Measurements from ENCODE around the gene CYSTM1. TPM values are rescaled to one million over a fixed set of nuclear protein-coding genes. Genes with fewer than 3 reads are reported as not detected.

Gene CYSTM1
- total and polyA plus RNA-seq, 4 donors, result 8.1 to 45.7 (median 23.4) TPM

GRCh38 chr5:140181525-140181924, 6.5 kb downstream of the CYSTM1 start:
- DNase-seq (ENCODE audit: low spot score), result no peak
- no peak for TF ChIP-seq YY1 (IDR thresholded peaks at IDR 0.05)
- TF ChIP-seq, protein P1, sequence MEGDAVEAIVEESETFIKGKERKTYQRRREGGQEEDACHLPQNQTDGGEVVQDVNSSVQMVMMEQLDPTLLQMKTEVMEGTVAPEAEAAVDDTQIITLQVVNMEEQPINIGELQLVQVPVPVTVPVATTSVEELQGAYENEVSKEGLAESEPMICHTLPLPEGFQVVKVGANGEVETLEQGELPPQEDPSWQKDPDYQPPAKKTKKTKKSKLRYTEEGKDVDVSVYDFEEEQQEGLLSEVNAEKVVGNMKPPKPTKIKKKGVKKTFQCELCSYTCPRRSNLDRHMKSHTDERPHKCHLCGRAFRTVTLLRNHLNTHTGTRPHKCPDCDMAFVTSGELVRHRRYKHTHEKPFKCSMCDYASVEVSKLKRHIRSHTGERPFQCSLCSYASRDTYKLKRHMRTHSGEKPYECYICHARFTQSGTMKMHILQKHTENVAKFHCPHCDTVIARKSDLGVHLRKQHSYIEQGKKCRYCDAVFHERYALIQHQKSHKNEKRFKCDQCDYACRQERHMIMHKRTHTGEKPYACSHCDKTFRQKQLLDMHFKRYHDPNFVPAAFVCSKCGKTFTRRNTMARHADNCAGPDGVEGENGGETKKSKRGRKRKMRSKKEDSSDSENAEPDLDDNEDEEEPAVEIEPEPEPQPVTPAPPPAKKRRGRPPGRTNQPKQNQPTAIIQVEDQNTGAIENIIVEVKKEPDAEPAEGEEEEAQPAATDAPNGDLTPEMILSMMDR (IDR thresholded peaks at IDR 0.05; ENCODE audit: low read depth, low read length, missing input control), result no peak
- TF ChIP-seq FOXA1 (IDR thresholded peaks at IDR 0.05), result no peak
- TF ChIP-seq EGR1 (IDR thresholded peaks at IDR 0.05; ENCODE audit: low read depth in 2 of 2), result no peak
- TF ChIP-seq RXRA (IDR thresholded peaks at IDR 0.05), result no peak
- no peak for TF ChIP-seq HNF4G (IDR thresholded peaks at IDR 0.05)
- TF ChIP-seq JUND (IDR thresholded peaks at IDR 0.05), result no peak
- TF ChIP-seq TAF1 (conservative IDR thresholded peaks at IDR 0.05), result no peak
- no peak for TF ChIP-seq GABPA (IDR thresholded peaks at IDR 0.05 in 1 of 2, conservative IDR thresholded peaks at IDR 0.05 in 1 of 2)
- TF ChIP-seq ATF3 (IDR thresholded peaks at IDR 0.05), result no peak
- H3K4me3 ChIP-seq (ENCODE audit: low read depth in 1 of 3, low read length in 3 of 3), result no peak overlapping the region

GRCh38 chr5:140182075-140182711, 7.2 kb downstream of the CYSTM1 start:
- no peaks in the 10 kb centered on the region for H3K27me3 ChIP-seq (ENCODE audit: control insufficient read depth in 4 of 4, insufficient read depth in 4 of 4, low read length in 3 of 4)
- H3K36me3 ChIP-seq (ENCODE audit: control insufficient read depth in 4 of 4, insufficient read depth in 3 of 4, low read depth in 1 of 4, low read length in 3 of 4), result no peaks in the 10 kb centered on the region
- no peak overlapping the region for H3K4me3 ChIP-seq (ENCODE audit: low read depth in 1 of 3, low read length in 3 of 3)
- WGBS, result 80% methylated on average over 2 of the region's 2 CpGs
- H3K27ac ChIP-seq (ENCODE audit: low read depth in 1 of 2, low read length in 2 of 2), result no peak overlapping the region
- peaks cover 4 to 15% (median 6%) of the 10 kb centered on the region in 4 donors for H3K4me1 ChIP-seq (ENCODE audit: control insufficient read depth in 4 of 4, insufficient read depth in 4 of 4, low read length in 3 of 4)
- no peak for DNase-seq (ENCODE audit: low spot score)
- no peaks in the 10 kb centered on the region for H3K9me3 ChIP-seq (ENCODE audit: control insufficient read depth in 4 of 4, low read length in 3 of 4)
- H3K9ac ChIP-seq (ENCODE audit: low read depth in 1 of 2, low read length in 2 of 2), result no peak overlapping the region
- no peak for TF ChIP-seq MAX (IDR thresholded peaks at IDR 0.05)
- no peak for TF ChIP-seq HNF4A (conservative IDR thresholded peaks at IDR 0.05)
- no peak for TF ChIP-seq SP1 (IDR thresholded peaks at IDR 0.05)
- no peak for TF ChIP-seq NR2F2 (IDR thresholded peaks at IDR 0.05)
- TF ChIP-seq ATF3 (IDR thresholded peaks at IDR 0.05), result no peak
- TF ChIP-seq TAF1 (conservative IDR thresholded peaks at IDR 0.05), result no peak
- TF ChIP-seq, protein P2, sequence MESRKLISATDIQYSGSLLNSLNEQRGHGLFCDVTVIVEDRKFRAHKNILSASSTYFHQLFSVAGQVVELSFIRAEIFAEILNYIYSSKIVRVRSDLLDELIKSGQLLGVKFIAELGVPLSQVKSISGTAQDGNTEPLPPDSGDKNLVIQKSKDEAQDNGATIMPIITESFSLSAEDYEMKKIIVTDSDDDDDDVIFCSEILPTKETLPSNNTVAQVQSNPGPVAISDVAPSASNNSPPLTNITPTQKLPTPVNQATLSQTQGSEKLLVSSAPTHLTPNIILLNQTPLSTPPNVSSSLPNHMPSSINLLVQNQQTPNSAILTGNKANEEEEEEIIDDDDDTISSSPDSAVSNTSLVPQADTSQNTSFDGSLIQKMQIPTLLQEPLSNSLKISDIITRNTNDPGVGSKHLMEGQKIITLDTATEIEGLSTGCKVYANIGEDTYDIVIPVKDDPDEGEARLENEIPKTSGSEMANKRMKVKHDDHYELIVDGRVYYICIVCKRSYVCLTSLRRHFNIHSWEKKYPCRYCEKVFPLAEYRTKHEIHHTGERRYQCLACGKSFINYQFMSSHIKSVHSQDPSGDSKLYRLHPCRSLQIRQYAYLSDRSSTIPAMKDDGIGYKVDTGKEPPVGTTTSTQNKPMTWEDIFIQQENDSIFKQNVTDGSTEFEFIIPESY (IDR thresholded peaks at IDR 0.05), result no peak
- TF ChIP-seq FOXA2 (IDR thresholded peaks at IDR 0.05), result no peak
- no peak for TF ChIP-seq GABPA (IDR thresholded peaks at IDR 0.05 in 1 of 2, conservative IDR thresholded peaks at IDR 0.05 in 1 of 2)
- TF ChIP-seq RAD21 (IDR thresholded peaks at IDR 0.05), result no peak
- TF ChIP-seq JUND (IDR thresholded peaks at IDR 0.05), result no peak

More at GRCh38 chr5:140181525-140181924, 6.5 kb downstream of the CYSTM1 start:
- H3K36me3 ChIP-seq (ENCODE audit: control insufficient read depth in 4 of 4, insufficient read depth in 3 of 4, low read depth in 1 of 4, low read length in 3 of 4), result no peaks in the 10 kb centered on the region
- peaks cover 4 to 15% (median 6%) of the 10 kb centered on the region in 4 donors for H3K4me1 ChIP-seq (ENCODE audit: control insufficient read depth in 4 of 4, insufficient read depth in 4 of 4, low read length in 3 of 4)
- no peak overlapping the region for H3K9ac ChIP-seq (ENCODE audit: low read depth in 1 of 2, low read length in 2 of 2)
- 96% methylated on average over 3 of the region's 3 CpGs for WGBS
- H3K27me3 ChIP-seq (ENCODE audit: control insufficient read depth in 4 of 4, insufficient read depth in 4 of 4, low read length in 3 of 4), result no peaks in the 10 kb centered on the region
- no peaks in the 10 kb centered on the region for H3K9me3 ChIP-seq (ENCODE audit: control insufficient read depth in 4 of 4, low read length in 3 of 4)
- peak overlapping the region; percentile 55 to 56 for H3K27ac ChIP-seq (ENCODE audit: low read depth in 1 of 2, low read length in 2 of 2)
